Liver (tissue), 3 donors: ENCODE data around the gene FSIP1.

Experiments used
- EGR1 ChIP-seq, 2 donors: IDR thresholded peaks; 2 replicates each; pipeline ENCODE4 v1.6.1; 2016 to 2018; ENCODE audit warnings: antibody characterized with exemption in 2 of 2, low read depth in 2 of 2
- NR2F2 ChIP-seq: IDR thresholded peaks from 2 replicates; pipeline ENCODE4 v1.6.1; 2016; ENCODE audit warnings: antibody characterized with exemption
- RAD21 ChIP-seq, 2 donors: IDR thresholded peaks; 2 replicates each; pipeline ENCODE4 v1.6.1; 2016; ENCODE audit warnings: antibody characterized with exemption in 2 of 2, mild to moderate bottlenecking in 2 of 2
- YY1 ChIP-seq: IDR thresholded peaks from 2 replicates; pipeline ENCODE4 v1.6.1; 2016; ENCODE audit warnings: antibody characterized with exemption, mild to moderate bottlenecking
- TF ChIP-seq, protein P1 (sequence below): fragments of 150-350 bp; IDR thresholded peaks from 2 replicates; pipeline ENCODE4 v1.5.1; 2017; ENCODE audit warnings: improper control_type of control experiment, low read depth, low read length; ENCODE audit not compliant: missing input control
- TF ChIP-seq, protein P2 (sequence below): IDR thresholded peaks from 2 replicates; pipeline ENCODE4 v1.6.1; 2016; ENCODE audit warnings: antibody characterized with exemption, mild to moderate bottlenecking
- donor health status: healthy.
- donor health status: healthy.

- TF ChIP-seq, protein P1, sequence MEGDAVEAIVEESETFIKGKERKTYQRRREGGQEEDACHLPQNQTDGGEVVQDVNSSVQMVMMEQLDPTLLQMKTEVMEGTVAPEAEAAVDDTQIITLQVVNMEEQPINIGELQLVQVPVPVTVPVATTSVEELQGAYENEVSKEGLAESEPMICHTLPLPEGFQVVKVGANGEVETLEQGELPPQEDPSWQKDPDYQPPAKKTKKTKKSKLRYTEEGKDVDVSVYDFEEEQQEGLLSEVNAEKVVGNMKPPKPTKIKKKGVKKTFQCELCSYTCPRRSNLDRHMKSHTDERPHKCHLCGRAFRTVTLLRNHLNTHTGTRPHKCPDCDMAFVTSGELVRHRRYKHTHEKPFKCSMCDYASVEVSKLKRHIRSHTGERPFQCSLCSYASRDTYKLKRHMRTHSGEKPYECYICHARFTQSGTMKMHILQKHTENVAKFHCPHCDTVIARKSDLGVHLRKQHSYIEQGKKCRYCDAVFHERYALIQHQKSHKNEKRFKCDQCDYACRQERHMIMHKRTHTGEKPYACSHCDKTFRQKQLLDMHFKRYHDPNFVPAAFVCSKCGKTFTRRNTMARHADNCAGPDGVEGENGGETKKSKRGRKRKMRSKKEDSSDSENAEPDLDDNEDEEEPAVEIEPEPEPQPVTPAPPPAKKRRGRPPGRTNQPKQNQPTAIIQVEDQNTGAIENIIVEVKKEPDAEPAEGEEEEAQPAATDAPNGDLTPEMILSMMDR: no peak
- TF ChIP-seq EGR1 (IDR thresholded peaks at IDR 0.05; ENCODE audit: low read depth in 2 of 2): no peak
- no peak for TF ChIP-seq RAD21 (IDR thresholded peaks at IDR 0.05)
- TF ChIP-seq NR2F2: no peak
- TF ChIP-seq YY1: no peak
- TF ChIP-seq, protein P2, sequence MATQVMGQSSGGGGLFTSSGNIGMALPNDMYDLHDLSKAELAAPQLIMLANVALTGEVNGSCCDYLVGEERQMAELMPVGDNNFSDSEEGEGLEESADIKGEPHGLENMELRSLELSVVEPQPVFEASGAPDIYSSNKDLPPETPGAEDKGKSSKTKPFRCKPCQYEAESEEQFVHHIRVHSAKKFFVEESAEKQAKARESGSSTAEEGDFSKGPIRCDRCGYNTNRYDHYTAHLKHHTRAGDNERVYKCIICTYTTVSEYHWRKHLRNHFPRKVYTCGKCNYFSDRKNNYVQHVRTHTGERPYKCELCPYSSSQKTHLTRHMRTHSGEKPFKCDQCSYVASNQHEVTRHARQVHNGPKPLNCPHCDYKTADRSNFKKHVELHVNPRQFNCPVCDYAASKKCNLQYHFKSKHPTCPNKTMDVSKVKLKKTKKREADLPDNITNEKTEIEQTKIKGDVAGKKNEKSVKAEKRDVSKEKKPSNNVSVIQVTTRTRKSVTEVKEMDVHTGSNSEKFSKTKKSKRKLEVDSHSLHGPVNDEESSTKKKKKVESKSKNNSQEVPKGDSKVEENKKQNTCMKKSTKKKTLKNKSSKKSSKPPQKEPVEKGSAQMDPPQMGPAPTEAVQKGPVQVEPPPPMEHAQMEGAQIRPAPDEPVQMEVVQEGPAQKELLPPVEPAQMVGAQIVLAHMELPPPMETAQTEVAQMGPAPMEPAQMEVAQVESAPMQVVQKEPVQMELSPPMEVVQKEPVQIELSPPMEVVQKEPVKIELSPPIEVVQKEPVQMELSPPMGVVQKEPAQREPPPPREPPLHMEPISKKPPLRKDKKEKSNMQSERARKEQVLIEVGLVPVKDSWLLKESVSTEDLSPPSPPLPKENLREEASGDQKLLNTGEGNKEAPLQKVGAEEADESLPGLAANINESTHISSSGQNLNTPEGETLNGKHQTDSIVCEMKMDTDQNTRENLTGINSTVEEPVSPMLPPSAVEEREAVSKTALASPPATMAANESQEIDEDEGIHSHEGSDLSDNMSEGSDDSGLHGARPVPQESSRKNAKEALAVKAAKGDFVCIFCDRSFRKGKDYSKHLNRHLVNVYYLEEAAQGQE: no peak
Observed at GRCh38 chr15:39552556-39552955, 230.1 kb downstream of the FSIP1 start.
